K562 (cell line): ENCODE measurements around the gene MBOAT2. TPM values are rescaled to one million over a fixed set of nuclear protein-coding genes. Genes with fewer than 3 reads are reported as not detected.

Experiments used
- HMBOX1 ChIP-seq: sonication (generic); IDR thresholded peaks from 2 replicates; pipeline ENCODE4 v1.6.1; 2016
- NR2C1 ChIP-seq, 2 experiments: fragments of 450-650 bp; IDR thresholded peaks; 2 replicates each; pipeline ENCODE4 v1.6.1; 2017; ENCODE audit warnings: mild to moderate bottlenecking in 2 of 2, antibody characterized with exemption in 1 of 2, inconsistent platforms in 1 of 2, missing compliant biosample characterization in 1 of 2, missing genetic modification characterization in 1 of 2
- SMARCA4 ChIP-seq: fragments of 450-650 bp; IDR thresholded peaks from 2 replicates; pipeline ENCODE4 v1.6.1; 2016
- TBP ChIP-seq: optimal IDR thresholded peaks from 2 replicates; pipeline ENCODE3; 2011; ENCODE audit warnings: low read depth, low read length, improper control_type of control experiment
- ZBTB40 ChIP-seq, 2 experiments: fragments of 450-650 bp in 1 of 2; sonication (generic) in 1 of 2; formaldehyde crosslinking in 1 of 2; IDR thresholded peaks; 2 replicates each; pipeline versions ENCODE4 v1.7.1 to v1.9.0; 2016 to 2022; ENCODE audit warnings: inconsistent platforms in 1 of 2, mild to moderate bottlenecking in 1 of 2, missing genetic modification reagents in 1 of 2
- polyA plus RNA-seq, 8 experiments: library from polyadenylated mRNA; depleted of rRNA in 4 of 8; stranded (reverse) in 5 of 8; unstranded in 3 of 8; fragments of >200 nt; fragmentation: Nextera tagmentation in 2 of 8; fragmentation: Illumina TruSeq in 1 of 8; extraction: Ambion mirVana in 2 of 8; extraction: Trizol in 1 of 8; gene quantifications; 2 replicates each; pipeline versions ENCODE4 v1.2.1 to v1.2.3, GENCODE V29; 2011 to 2014; ENCODE audit warnings: inconsistent platforms in 1 of 8, missing spikeins in 1 of 8
- total RNA-seq, 7 experiments: library from RNA; depleted of rRNA in 6 of 7; stranded (reverse); fragments of >200 nt in 6 of 7; fragmentation: Illumina TruSeq in 2 of 7; extraction: Trizol in 2 of 7; gene quantifications; 2 replicates each; pipeline versions ENCODE4 v1.2.1 to v1.2.3, GENCODE V29; 2011 to 2021; ENCODE audit warnings: low replicate concordance in 1 of 7

The MBOAT2 gene
- total and polyA plus RNA-seq, 9 of the 15 experiments (the other 6 are each of a cell fraction or from before 2014, with no cell fraction given) = 8.4 to 122 (median 27.6) TPM

- TF ChIP-seq HMBOX1 = peak; percentile 90
- no peak for TF ChIP-seq NR2C1 (IDR thresholded peaks at IDR 0.05)
- TF ChIP-seq NR2C1 (tag; IDR thresholded peaks at IDR 0.05) = no peak
- TF ChIP-seq SMARCA4 = peak; percentile 56; the same call in 1 of the 2 replicates
- TF ChIP-seq TBP = peak; percentile 47
- TF ChIP-seq ZBTB40 (IDR thresholded peaks at IDR 0.05) = no peak
- no peak for TF ChIP-seq ZBTB40 (CRISPR knock-in tag; IDR thresholded peaks at IDR 0.05)
Measured at GRCh38 chr2:8998418-8999101, 4.9 kb downstream of the MBOAT2 start (continued).
